Panc1 (cell line): Measurements from ENCODE around the gene MSI2.

Experiments
- POLR2AphosphoS5 ChIP-seq: IDR thresholded peaks from 2 replicates; pipeline ENCODE4 v1.6.1; 2012; ENCODE audit warnings: mild to moderate bottlenecking, low read depth, low read length, moderate library complexity
- TF ChIP-seq, protein P1 (sequence below): fragments of 450-650 bp; IDR thresholded peaks from 2 replicates; pipeline ENCODE4 v1.5.1; 2017; ENCODE audit warnings: mild to moderate bottlenecking

DNA sequence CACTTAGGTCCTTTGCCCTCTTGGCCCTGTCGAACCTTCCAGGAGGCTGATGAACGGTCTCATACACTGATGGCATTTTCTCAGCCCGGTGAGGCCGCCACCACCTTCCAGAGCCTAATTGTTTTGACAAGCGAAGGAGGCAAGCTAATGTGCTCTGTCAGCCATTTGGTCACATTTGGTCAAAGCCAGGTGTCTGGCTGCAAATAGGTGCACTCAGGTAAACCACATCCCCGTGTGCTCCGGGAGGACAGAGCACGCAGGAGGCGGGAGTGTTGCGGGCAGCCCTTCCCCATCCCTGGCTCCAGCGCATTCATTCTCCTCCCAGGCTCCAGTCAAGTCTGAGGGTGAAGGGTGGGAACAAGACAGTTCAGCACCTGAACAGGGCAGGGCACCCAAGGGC is 240.1 kb downstream of the MSI2 start:
- TF ChIP-seq, protein P1, sequence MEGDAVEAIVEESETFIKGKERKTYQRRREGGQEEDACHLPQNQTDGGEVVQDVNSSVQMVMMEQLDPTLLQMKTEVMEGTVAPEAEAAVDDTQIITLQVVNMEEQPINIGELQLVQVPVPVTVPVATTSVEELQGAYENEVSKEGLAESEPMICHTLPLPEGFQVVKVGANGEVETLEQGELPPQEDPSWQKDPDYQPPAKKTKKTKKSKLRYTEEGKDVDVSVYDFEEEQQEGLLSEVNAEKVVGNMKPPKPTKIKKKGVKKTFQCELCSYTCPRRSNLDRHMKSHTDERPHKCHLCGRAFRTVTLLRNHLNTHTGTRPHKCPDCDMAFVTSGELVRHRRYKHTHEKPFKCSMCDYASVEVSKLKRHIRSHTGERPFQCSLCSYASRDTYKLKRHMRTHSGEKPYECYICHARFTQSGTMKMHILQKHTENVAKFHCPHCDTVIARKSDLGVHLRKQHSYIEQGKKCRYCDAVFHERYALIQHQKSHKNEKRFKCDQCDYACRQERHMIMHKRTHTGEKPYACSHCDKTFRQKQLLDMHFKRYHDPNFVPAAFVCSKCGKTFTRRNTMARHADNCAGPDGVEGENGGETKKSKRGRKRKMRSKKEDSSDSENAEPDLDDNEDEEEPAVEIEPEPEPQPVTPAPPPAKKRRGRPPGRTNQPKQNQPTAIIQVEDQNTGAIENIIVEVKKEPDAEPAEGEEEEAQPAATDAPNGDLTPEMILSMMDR, result no peak
- TF ChIP-seq POLR2AphosphoS5, result no peak
